ENCODE results near the gene ARSG. TPM values are rescaled to one million over a fixed set of nuclear protein-coding genes. Genes with fewer than 3 reads are reported as not detected.
A peak's percentile ranks its signal among the peaks of the same experiment; 100 is the strongest.

The ARSG gene
- total RNA-seq, result 10 to 100 TPM in 3 of 4 donors, 1 to 10 TPM in 1; 9.1 to 28.3 (median 18.1) TPM

- Histone ChIP-seq H3K9me3 (no peaks in the 10 kb centered on the region), H3K36me3 (no peaks in the 10 kb centered on the region), H3K4me3 (replicated peaks in 1 of 3) (peak within 1 kb of the TSS; percentile 34 to 81 (median 64)), H3K27ac (peak within 1 kb of the TSS; percentile 36 to 75 (median 59)), H3K27me3 (no peaks in the 10 kb centered on the region), H3K4me1 (peaks cover 3 to 8% of the 10 kb centered on the region in 2 donors)
- WGBS, 2 donors, result 0 to 2% methylated on average over 11 to 23 of the region's 96 CpGs
- intact Hi-C loops (cut with DNase I), result no loop called here
- DNase-seq, result peak; percentile 56 to 75
- TF ChIP-seq, protein P1, sequence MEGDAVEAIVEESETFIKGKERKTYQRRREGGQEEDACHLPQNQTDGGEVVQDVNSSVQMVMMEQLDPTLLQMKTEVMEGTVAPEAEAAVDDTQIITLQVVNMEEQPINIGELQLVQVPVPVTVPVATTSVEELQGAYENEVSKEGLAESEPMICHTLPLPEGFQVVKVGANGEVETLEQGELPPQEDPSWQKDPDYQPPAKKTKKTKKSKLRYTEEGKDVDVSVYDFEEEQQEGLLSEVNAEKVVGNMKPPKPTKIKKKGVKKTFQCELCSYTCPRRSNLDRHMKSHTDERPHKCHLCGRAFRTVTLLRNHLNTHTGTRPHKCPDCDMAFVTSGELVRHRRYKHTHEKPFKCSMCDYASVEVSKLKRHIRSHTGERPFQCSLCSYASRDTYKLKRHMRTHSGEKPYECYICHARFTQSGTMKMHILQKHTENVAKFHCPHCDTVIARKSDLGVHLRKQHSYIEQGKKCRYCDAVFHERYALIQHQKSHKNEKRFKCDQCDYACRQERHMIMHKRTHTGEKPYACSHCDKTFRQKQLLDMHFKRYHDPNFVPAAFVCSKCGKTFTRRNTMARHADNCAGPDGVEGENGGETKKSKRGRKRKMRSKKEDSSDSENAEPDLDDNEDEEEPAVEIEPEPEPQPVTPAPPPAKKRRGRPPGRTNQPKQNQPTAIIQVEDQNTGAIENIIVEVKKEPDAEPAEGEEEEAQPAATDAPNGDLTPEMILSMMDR (IDR thresholded peaks at IDR 0.05), result no peak
These were observed at the start of gene ARSG, which contains the start of gene SLC16A6 for GRCh38 chr17:68290955-68291835. Gene ARSG (plus strand): TSS chr17:68291495. CDS start chr17:68307494, 15,999 bp downstream. Gene SLC16A6 (minus strand): TSS chr17:68291127. CDS start chr17:68278320, 12,807 bp downstream.

GRCh38 chr17:68246271-68247028, 44.8 kb upstream of the ARSG start:
- no peak for DNase-seq

GRCh38 chr17:68247445-68248198, 43.7 kb upstream of the ARSG start, which contains the start of gene AMZ2:
Gene AMZ2 (plus strand): TSS chr17:68248043. CDS start chr17:68250188, 2,145 bp downstream.
- intact Hi-C loops (cut with DNase I), result no loop called here
- peak; percentile 90 to 91 for DNase-seq
- TF ChIP-seq, protein P1 (IDR thresholded peaks at IDR 0.05), result peak in 2 of 6 experiments; percentile 2 to 9
- TF ChIP-seq POLR2A (IDR thresholded peaks at IDR 0.05), result peak; percentile 43 to 99
- no peaks in the 10 kb centered on the region for H3K9me3 ChIP-seq
- 1% methylated on average over 28 to 42 of the region's 97 CpGs for WGBS, 2 donors
- peaks cover 8 to 11% of the 10 kb centered on the region in 2 donors for H3K4me1 ChIP-seq
- peak within 1 kb of the TSS; percentile 64 to 91 (median 90) for H3K4me3 ChIP-seq (replicated peaks in 1 of 3)
- peak within 1 kb of the TSS; percentile 97 to 99 (median 98) for H3K27ac ChIP-seq
- no peaks in the 10 kb centered on the region for H3K27me3 ChIP-seq
- H3K36me3 ChIP-seq, result peaks cover 0 to 3% of the 10 kb centered on the region in 2 donors

More at GRCh38 chr17:68246271-68247028, 44.8 kb upstream of the ARSG start:
- Histone ChIP-seq H3K4me1 (peaks cover 8 to 11% of the 10 kb centered on the region in 2 donors), H3K4me3 (replicated peaks in 1 of 3) (no peak overlapping the region), H3K27ac (no peak overlapping the region), H3K9me3 (no peaks in the 10 kb centered on the region), H3K27me3 (no peaks in the 10 kb centered on the region), H3K36me3 (peaks cover 0 to 2% of the 10 kb centered on the region in 2 donors)
- TF ChIP-seq, protein P1 (IDR thresholded peaks at IDR 0.05), result no peak
- TF ChIP-seq POLR2A (IDR thresholded peaks at IDR 0.05), result no peak
- WGBS, 2 donors, result 93 to 94% methylated on average over 24 of the region's 24 CpGs
- intact Hi-C loops (cut with DNase I), result no loop called here

- intact Hi-C loops (cut with DNase I), result no loop called here
- H3K4me1 ChIP-seq, result peaks cover 8 to 11% of the 10 kb centered on the region in 2 donors
- TF ChIP-seq, protein P1 (IDR thresholded peaks at IDR 0.05), result no peak
- WGBS, 2 donors, result 4% methylated on average over 13 to 19 of the region's 19 CpGs
- H3K27me3 ChIP-seq, result no peaks in the 10 kb centered on the region
- H3K4me3 ChIP-seq (replicated peaks in 1 of 3), result peak overlapping the region; percentile 25 to 90 (median 64)
- H3K36me3 ChIP-seq, result peaks cover 0 to 3% of the 10 kb centered on the region in 2 donors
- H3K9me3 ChIP-seq, result no peaks in the 10 kb centered on the region
- peak; percentile 72 to 79 for DNase-seq
- peak overlapping the region; percentile 97 to 99 (median 98) for H3K27ac ChIP-seq
These were observed 43.0 kb upstream of the ARSG start for GRCh38 chr17:68248199-68248825.
